Upper lobe of left lung (tissue), 4 donors: Measurements from ENCODE around the gene MXI1.

Source experiments
- EP300 ChIP-seq, 4 donors: sonication (generic); formaldehyde crosslinking; IDR thresholded peaks; one replicate each; pipeline ENCODE4 v1.5.1; 2017; ENCODE audit warnings: antibody characterized with exemption in 4 of 4, control low read depth in 2 of 4
- TF ChIP-seq, protein P1 (sequence below), 6 experiments: fragments of 450-650 bp in 4 of 6; fragments of 200-600 bp in 2 of 6; sonication (generic) in 2 of 6; IDR thresholded peaks; one replicate each; pipeline ENCODE4 v1.5.1; 2016 to 2019; ENCODE audit warnings: antibody characterized with exemption in 6 of 6

DNA sequence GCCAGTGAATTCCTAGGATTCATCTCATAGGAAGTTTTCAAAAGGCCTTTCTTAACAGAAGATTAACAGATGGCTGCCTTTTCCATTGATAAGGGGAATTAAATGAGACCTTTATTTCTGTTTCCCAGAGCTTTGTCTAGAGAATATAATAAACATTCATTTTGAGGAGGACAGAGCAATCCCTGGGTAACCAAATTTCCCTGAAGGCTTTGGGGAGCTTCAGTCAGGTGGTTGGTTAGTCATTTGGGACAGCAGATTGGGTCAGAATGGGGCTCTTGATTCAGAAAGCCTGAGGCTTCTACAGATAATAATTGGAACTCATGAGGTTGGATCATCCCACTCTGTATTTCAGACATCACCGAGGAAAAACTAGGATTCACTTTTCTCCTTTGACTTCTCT is 21.8 kb downstream of the MXI1 start:
- TF ChIP-seq, protein P1, sequence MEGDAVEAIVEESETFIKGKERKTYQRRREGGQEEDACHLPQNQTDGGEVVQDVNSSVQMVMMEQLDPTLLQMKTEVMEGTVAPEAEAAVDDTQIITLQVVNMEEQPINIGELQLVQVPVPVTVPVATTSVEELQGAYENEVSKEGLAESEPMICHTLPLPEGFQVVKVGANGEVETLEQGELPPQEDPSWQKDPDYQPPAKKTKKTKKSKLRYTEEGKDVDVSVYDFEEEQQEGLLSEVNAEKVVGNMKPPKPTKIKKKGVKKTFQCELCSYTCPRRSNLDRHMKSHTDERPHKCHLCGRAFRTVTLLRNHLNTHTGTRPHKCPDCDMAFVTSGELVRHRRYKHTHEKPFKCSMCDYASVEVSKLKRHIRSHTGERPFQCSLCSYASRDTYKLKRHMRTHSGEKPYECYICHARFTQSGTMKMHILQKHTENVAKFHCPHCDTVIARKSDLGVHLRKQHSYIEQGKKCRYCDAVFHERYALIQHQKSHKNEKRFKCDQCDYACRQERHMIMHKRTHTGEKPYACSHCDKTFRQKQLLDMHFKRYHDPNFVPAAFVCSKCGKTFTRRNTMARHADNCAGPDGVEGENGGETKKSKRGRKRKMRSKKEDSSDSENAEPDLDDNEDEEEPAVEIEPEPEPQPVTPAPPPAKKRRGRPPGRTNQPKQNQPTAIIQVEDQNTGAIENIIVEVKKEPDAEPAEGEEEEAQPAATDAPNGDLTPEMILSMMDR (IDR thresholded peaks at IDR 0.05) = no peak
- no peak for TF ChIP-seq EP300 (IDR thresholded peaks at IDR 0.05)
